GM12878 (cell line): Measurements from ENCODE around the gene RPP30. TPM values are rescaled to one million over a fixed set of nuclear protein-coding genes. Genes with fewer than 3 reads are reported as not detected.

ENCODE experiments used
- ATAC-seq: fragments of 200-7000 bp; cut with Tn5 transposase; 3 replicates; pipeline ENCODE4 v1.9.1; 2020; ENCODE audit warnings: mild to moderate bottlenecking, moderate library complexity
- BruUV-seq: library from RNA; stranded (reverse); fragments of 400-500 nt; replicated peaks from 2 replicates; lab custom pipeline; 2021; lab: Mats Ljungman, UMichigan
- CTCF ChIA-PET: fragments of 300-600 bp; sonication (Branson Sonifier 250); formaldehyde crosslinking; extraction: SDS; loops from one replicate; lab custom pipeline; 2021; ENCODE audit warnings: inconsistent platforms; lab: Yijun Ruan, JAX
- POLR2A ChIA-PET: fragments of 350-600 bp; formaldehyde crosslinking; extraction: SDS; loops from one replicate; lab custom pipeline; 2021; ENCODE audit warnings: inconsistent platforms; lab: Charles Lee
- RAD21 ChIA-PET: fragments of 300-600 bp; sonication (Branson Sonifier 250); formaldehyde crosslinking; loops from one replicate; lab custom pipeline; 2023; ENCODE audit warnings: antibody characterized with exemption; ENCODE audit not compliant: unreplicated experiment; lab: Charles Lee
- SMC1A ChIA-PET: fragments of 300-600 bp; sonication (Branson Sonifier 250); formaldehyde crosslinking; loops from one replicate; lab custom pipeline; 2023; ENCODE audit not compliant: unreplicated experiment, uncharacterized antibody; lab: Charles Lee
- DNase-seq: peaks from one replicate; pipeline ENCODE4 v3.0.0-alpha.2; 2011; ENCODE audit warnings: low read depth, low spot score
- FAIRE-seq: peaks from 3 replicates; lab custom pipeline; 2011; peaks lifted over from hg19 to GRCh38; lab: Jason Lieb, UNC
- H2AFZ ChIP-seq: 2 replicates; pipeline ENCODE4 v1.6.0; 2011; ENCODE audit warnings: low read depth, low read length, control low read depth; ENCODE audit not compliant: control insufficient read depth
- H3K27ac ChIP-seq: 2 replicates; pipeline ENCODE4 v1.5.1; 2011; ENCODE audit warnings: control low read depth; ENCODE audit not compliant: control insufficient read depth, insufficient read depth
- H3K27me3 ChIP-seq, 2 experiments: replicated peaks in 1 of 2; 2 replicates each; pipeline versions ENCODE4 v1.6.0 to v1.6.1; 2011; ENCODE audit warnings: low read length in 1 of 2; ENCODE audit not compliant: control insufficient read depth in 2 of 2, insufficient read depth in 2 of 2
- H3K36me3 ChIP-seq, 2 experiments: 2 replicates each; pipeline ENCODE4 v1.5.1; 2011; ENCODE audit warnings: low read length in 1 of 2; ENCODE audit not compliant: control insufficient read depth in 2 of 2, insufficient read depth in 2 of 2
- H3K4me1 ChIP-seq: 2 replicates; pipeline ENCODE4 v1.6.1; 2011; ENCODE audit warnings: mild to moderate bottlenecking, low read length, moderate library complexity, mixed read lengths; ENCODE audit not compliant: control insufficient read depth, insufficient read depth
- H3K4me2 ChIP-seq: 2 replicates; pipeline ENCODE4 v1.6.0; 2011; ENCODE audit warnings: control low read depth; ENCODE audit not compliant: control insufficient read depth, insufficient read depth
- H3K4me3 ChIP-seq: fragments of 200-600 bp; sonication (generic); 2 replicates; pipeline ENCODE4 v1.5.1; 2016
- H3K79me2 ChIP-seq: 2 replicates; pipeline ENCODE4 v1.6.0; 2011; ENCODE audit warnings: low read length; ENCODE audit not compliant: control insufficient read depth, insufficient read depth
- H3K9ac ChIP-seq: 2 replicates; pipeline ENCODE4 v1.8.0; 2011; ENCODE audit warnings: low read length, control low read depth, mixed read lengths; ENCODE audit not compliant: control insufficient read depth, insufficient read depth
- H3K9me3 ChIP-seq: replicated peaks from 3 replicates; pipeline ENCODE4 v1.5.1; 2011; ENCODE audit warnings: mild to moderate bottlenecking, low read length; ENCODE audit not compliant: control insufficient read depth, insufficient read depth
- H4K20me1 ChIP-seq: 2 replicates; pipeline ENCODE4 v1.6.0; 2011; ENCODE audit not compliant: control insufficient read depth, insufficient read depth
- HDGF ChIP-seq: fragments of 450-650 bp; IDR thresholded peaks from 2 replicates; pipeline ENCODE4 v1.6.1; 2016; ENCODE audit warnings: antibody characterized with exemption
- NFIC ChIP-seq: IDR thresholded peaks from 2 replicates; pipeline ENCODE4 v1.6.1; 2012; ENCODE audit warnings: low read depth, mild to moderate bottlenecking, inconsistent platforms, low read length, moderate library complexity
- PAX8 ChIP-seq: fragments of 450-650 bp; IDR thresholded peaks from 2 replicates; pipeline ENCODE4 v1.6.1; 2017; ENCODE audit warnings: mild to moderate bottlenecking, moderate library complexity
- ZBTB40 ChIP-seq: fragments of 450-650 bp; IDR thresholded peaks from 2 replicates; pipeline ENCODE4 v1.6.1; 2016; ENCODE audit warnings: mild to moderate bottlenecking, moderate library complexity, borderline replicate concordance
- WGBS: methylation state at CpG from one replicate; pipeline ENCODE4 v1.1.6; 2016; ENCODE audit warnings: low lambda C conversion rate; ENCODE audit not compliant: insufficient replicate concordance, insufficient coverage; ENCODE audit errors: missing lambda C conversion rate; 5-methylcytosine and 5-hydroxymethylcytosine counted together
- in situ Hi-C: fragments of 300-500 bp; cut with MboI; formaldehyde crosslinking; loops from 9 replicates; pipeline ENCODE4 v1.14.3; 2018; ENCODE audit warnings: mixed read lengths
- intact Hi-C: fragments of 100-400 bp; cut with micrococcal nuclease; formaldehyde crosslinking; loops from one replicate; pipeline ENCODE4 v1.14.2; 2022; ENCODE audit not compliant: unreplicated experiment
- polyA plus RNA-seq, 11 experiments: library from polyadenylated mRNA; depleted of rRNA in 4 of 11; unstranded in 6 of 11; stranded (reverse) in 5 of 11; fragments of >200 nt; fragmentation: Nextera tagmentation in 4 of 11; fragmentation: Illumina TruSeq in 1 of 11; extraction: Ambion mirVana in 4 of 11; extraction: Trizol in 1 of 11; gene quantifications; 1 replicate in 1 of 11; 2 replicates in 10 of 11; pipeline versions ENCODE4 v1.2.1 to v1.2.3, GENCODE V29; 2011 to 2016; ENCODE audit warnings: inconsistent platforms in 2 of 11, missing spikeins in 2 of 11, low read depth in 1 of 11
- total RNA-seq, 4 experiments: library from RNA; depleted of rRNA in 3 of 4; stranded (reverse); fragments of >200 nt in 3 of 4; fragmentation: Illumina TruSeq in 1 of 4; extraction: Trizol in 1 of 4; gene quantifications; 2 replicates each; pipeline versions ENCODE4 v1.2.1 to v1.2.3, GENCODE V29; 2013 to 2021

The RPP30 gene
- total and polyA plus RNA-seq, 10 of the 15 experiments (the other 5 are each of a cell fraction or from before 2014, with no cell fraction given), result 48.0 to 208 (median 72.6) TPM

GRCh38 chr10:90888387-90888786, 16.6 kb downstream of the RPP30 start (continued):
- TF ChIP-seq ZBTB40 (no peak), HDGF (no peak)

- no peaks in the 10 kb centered on the region for H3K79me2 ChIP-seq
These were observed 17.9 kb downstream of the RPP30 start for GRCh38 chr10:90889636-90890035.

More at GRCh38 chr10:90889636-90890035, 17.9 kb downstream of the RPP30 start:
- CTCF ChIA-PET, result interaction anchor here (0.7 to 2.0 kb wide), 3 partner anchors 10 to 498 kb away, joined by 3 to 15 read pairs (median 4); no protein-coding TSS in a partner anchor
- WGBS, result 100% methylated on average over 1 of the region's 1 CpG
- no peak overlapping the region for H3K9ac ChIP-seq
- ATAC-seq (no peak), DNase-seq (no peak)
- intact Hi-C loops, result loop anchor here (10.0 kb wide), 1 partner anchor 745 kb away; the partner anchor contains the start of gene PPP1R3C
- H3K27me3 ChIP-seq, result no peaks in the 10 kb centered on the region
- H3K36me3 ChIP-seq, result peaks cover 11 to 42% of the 10 kb centered on the region in 2 experiments
- in situ Hi-C loops, result loop anchor here (25.0 kb wide), 1 partner anchor 1023 kb away; the partner anchor contains the start of genes BTAF1 and FGFBP3
- RAD21 ChIA-PET, result no interaction called here
- no peaks in the 10 kb centered on the region for H4K20me1 ChIP-seq
- H2AFZ ChIP-seq, result no peak overlapping the region
- SMC1A ChIA-PET, result interaction anchor here (0.6 to 1.7 kb wide), 2 partner anchors 15 to 118 kb away, joined by 3 read pairs; no protein-coding TSS in a partner anchor
- H3K4me2 ChIP-seq, result no peak overlapping the region
- POLR2A ChIA-PET, result interaction anchor here (0.7 kb wide), 1 partner anchor 507 kb away, joined by 11 read pairs; no protein-coding TSS in a partner anchor
- TF ChIP-seq NFIC (no peak), PAX8 (no peak)
- TF ChIP-seq, all 136 proteins: peak for 0
- no TSS peak for BruUV-seq
- no peak for FAIRE-seq
- Histone ChIP-seq H3K9me3 (no peaks in the 10 kb centered on the region), H3K4me3 (no peak overlapping the region), H3K4me1 (no peaks in the 10 kb centered on the region), H3K27ac (no peak overlapping the region)
